Lower leg skin (tissue), 3 donors: ENCODE results near the gene RHBG.

ENCODE experiments used
- CTCF ChIP-seq, 3 donors: fragments of 450-650 bp; IDR thresholded peaks; one replicate each; pipeline ENCODE4 v1.5.1; 2016; ENCODE audit warnings: antibody characterized with exemption in 3 of 3, mild to moderate bottlenecking in 3 of 3, moderate library complexity in 2 of 3
- POLR2A ChIP-seq, 2 donors: fragments of 450-650 bp; IDR thresholded peaks; one replicate each; pipeline ENCODE4 v1.6.1; 2016 to 2017; ENCODE audit warnings: antibody characterized with exemption in 2 of 2, mild to moderate bottlenecking in 1 of 2, moderate library complexity in 1 of 2

GRCh38 chr1:156421062-156421938 is 52.3 kb downstream of the RHBG start:
- TF ChIP-seq POLR2A (IDR thresholded peaks at IDR 0.05) (no peak), CTCF (IDR thresholded peaks at IDR 0.05) (no peak)
